GM18868 (cell line): ENCODE results near the gene GLYATL3.

Experiments
- ATAC-seq: cut with Tn5 transposase; IDR thresholded peaks from one replicate; pipeline ENCODE4 v1.9.1; 2021; ENCODE audit warnings: mild to moderate bottlenecking, moderate library complexity; ENCODE audit not compliant: unreplicated experiment

GLYATL3 gene

DNA sequence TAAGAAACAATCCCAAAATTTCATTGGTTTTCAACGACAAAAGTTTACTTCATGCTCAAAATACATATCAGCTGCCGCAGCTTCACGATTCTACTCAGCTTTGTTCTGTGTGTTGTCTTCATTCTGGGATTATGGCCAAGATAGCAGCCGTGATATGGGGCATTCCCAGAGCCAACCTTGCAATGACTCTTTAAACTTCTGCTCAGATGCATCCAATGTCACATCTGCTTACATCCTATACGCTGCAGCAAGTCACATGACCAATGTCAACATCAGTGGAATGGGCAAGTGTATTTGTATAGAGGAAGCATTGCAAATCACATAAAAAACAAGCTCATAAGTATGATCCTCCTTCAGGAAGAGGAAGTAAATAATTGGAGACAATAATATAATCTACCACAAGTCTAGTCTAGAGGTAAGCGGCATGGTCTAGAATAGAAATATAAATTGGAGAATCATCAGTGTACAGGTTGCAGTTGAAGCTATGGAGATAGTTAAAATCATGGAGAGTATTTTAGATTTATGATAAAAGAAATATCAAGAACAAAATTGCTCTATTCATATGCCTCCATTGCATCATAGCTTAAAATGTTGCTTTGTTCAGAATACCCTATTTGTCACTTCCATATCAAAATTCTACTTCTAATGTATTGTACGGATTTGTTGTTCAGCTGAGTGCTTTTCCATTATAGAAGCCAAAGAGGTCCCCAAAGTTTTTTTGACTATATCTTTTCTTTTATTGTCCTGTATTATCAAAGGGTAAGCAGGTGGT, 43.5 kb downstream of the GLYATL3 start:
- no peak for ATAC-seq

- no peak for ATAC-seq
Observed at GRCh38 chr6:49546331-49546730, 46.6 kb downstream of the GLYATL3 start.

- ATAC-seq = no peak
Observed at GRCh38 chr6:49548613-49549304, 49.0 kb downstream of the GLYATL3 start.

- no peak for ATAC-seq
Observed at GRCh38 chr6:49549691-49550491, 50.2 kb downstream of the GLYATL3 start.

- ATAC-seq = peak; percentile 63
Observed at GRCh38 chr6:49550492-49551077, 50.9 kb downstream of the GLYATL3 start, which contains the start of gene C6orf141. TSS of gene C6orf141 (plus strand) at chr6:49550668. CDS start at chr6:49550793, 125 bp downstream.

- ATAC-seq = peak; percentile 36
Observed at GRCh38 chr6:49551078-49551865, 51.5 kb downstream of the GLYATL3 start.

GRCh38 chr6:49551866-49552129, 52.1 kb downstream of the GLYATL3 start:
- ATAC-seq = peak; percentile 43

DNA sequence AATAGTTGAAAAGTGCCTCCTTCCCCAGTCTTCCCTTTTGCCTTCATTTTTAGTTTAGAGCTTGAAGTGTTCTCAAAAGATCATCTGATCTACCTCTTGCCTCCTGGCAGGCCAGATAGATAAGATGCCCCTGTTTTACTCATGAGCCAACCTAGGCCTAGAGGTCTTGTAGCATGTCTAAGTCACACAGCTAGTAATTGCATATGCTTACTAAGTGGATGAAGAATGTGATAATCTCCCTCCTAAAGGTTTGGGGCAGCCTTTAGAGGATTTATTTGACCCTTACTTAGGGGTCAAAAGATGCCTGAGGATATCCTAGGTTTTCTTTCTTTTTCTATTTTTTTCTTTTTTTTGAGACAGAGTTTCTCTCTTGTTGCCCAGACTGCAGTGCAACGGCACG, 52.9 kb downstream of the GLYATL3 start:
- no peak for ATAC-seq

DNA sequence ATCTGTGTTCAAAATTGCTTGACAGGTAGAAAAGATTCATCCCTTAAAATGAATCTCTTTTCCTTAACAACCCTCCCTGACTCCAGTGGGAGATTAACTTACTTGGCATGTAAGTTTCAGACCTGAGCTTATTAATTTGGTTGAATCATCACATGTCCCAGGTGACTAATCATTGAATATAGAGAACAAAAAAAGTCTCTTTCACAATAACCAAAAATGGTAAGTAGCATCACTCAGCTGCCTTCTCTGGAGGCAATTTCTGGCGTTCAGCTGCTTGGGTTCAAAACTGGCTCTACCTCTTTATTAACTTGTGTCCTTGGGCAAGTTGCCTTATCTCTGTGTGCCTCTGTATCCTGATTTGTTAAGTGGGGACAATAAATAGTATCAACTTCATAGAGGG, 53.7 kb downstream of the GLYATL3 start:
- no peak for ATAC-seq

- ATAC-seq = no peak
Observed at GRCh38 chr6:49555951-49556350, 56.2 kb downstream of the GLYATL3 start.

GRCh38 chr6:49556429-49556837, 56.7 kb downstream of the GLYATL3 start:
- peak; percentile 60 for ATAC-seq

DNA sequence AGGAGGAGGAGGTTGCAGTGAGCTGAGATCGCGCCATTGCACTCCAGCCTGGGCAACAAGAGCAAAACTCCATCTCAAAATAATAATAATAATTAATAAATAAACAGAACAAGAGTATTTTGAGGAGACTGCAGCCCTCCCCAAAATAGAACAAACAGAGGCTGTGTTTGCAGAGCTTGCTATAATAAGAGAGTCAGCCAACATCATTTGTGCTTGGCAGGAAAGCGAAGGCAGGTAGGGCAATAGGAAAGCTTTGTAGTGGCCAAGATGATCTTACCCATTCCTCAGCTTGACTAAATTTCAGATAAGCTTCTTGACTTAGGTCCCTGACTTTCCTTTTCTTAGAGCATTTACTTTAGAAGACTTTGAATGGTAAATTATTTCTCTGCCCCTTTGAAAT, 57.5 kb downstream of the GLYATL3 start:
- ATAC-seq = no peak

DNA sequence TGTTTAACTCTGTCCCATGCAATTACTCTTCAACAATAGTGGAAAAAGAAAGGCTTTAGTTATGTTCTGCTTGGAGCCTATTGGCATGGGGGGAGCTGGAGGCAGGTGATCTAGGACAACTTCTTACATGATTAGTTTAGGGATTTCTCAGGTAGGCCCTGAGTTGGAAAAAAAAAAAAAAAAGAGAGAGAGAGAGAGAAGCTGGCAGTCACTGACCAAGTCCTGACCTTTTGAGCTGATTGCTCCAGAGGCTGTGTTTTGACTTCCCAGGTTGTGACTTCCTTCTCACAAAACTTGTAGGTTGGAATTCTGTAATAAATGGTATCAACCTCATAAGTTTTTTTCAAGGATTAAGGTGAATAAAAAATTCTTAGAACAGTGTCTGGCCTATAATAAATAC, 58.5 kb downstream of the GLYATL3 start:
- ATAC-seq = no peak

DNA sequence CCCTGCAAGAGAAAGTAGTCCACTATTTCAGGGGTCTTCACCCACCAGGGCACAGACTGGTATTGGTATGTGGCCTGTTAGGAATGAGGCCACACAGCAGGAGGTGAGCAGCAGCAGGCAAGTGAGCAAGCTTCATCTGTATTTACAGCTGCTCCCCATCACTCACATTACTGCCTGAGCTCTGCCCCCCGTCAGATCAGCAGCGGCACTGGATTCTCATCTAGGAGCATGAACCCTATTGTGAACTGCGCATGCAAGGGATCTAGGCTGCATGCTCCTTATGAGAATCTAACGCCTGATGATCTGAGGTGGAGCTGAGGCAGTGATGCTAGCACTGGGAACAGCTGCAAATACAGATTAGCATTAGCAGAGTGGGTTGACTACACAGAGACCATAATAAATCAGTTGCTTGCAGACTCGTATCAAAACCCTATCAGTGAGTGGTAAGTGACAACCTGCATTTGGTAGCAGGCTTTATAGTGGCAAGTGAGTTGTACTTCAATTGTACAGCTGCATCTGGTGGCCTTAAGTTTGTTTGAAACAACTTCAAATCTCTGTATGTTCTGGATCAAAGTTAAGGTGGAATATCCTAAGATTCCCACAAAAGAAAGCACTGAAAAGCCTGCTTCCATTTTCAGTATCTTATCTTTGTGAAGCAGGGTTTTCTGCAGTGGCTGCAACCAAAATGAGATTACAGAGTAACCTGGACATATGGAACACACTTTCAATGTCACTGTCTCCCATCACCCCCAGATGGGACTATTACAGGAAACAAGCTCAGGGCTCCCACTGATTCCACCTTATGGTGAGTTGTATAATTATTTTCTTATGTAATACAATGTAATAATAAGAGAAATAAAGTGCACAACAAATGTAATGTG, 63.5 kb downstream of the GLYATL3 start:
- ATAC-seq = no peak

GRCh38 chr6:49564552-49564951, 64.8 kb downstream of the GLYATL3 start:
- ATAC-seq = no peak

DNA sequence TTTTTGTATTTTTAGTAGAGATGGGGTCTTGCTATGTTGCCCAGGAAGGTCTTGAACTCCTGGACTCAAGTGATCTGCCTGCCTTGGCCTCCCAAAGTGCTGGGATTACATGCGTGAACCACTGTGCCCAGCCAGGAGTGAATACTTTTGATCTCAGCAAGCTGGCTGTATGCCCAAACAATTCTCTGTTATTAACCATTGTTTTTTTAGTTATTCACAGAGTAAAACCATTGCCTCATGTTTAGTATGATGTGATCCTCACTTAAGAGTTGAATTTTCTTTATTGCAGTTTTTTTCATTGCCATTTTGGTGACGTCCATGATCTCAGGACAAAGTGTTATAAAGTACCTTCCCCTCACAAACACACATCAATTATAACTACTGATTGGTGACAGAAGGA, 65.5 kb downstream of the GLYATL3 start:
- ATAC-seq = no peak

- ATAC-seq = no peak
Observed at GRCh38 chr6:49565855-49566254, 66.1 kb downstream of the GLYATL3 start.

- ATAC-seq = no peak
Observed at GRCh38 chr6:49570474-49571079, 70.9 kb downstream of the GLYATL3 start.

- ATAC-seq = no peak
Observed at GRCh38 chr6:49576618-49577017, 76.9 kb downstream of the GLYATL3 start.
